HUES6 (cell line): Measurements from ENCODE around the gene NODAL.

ENCODE experiments used
- H3K27ac ChIP-seq: 2 replicates; pipeline ENCODE4 v1.7.0; 2013; ENCODE audit warnings: low read depth, mild to moderate bottlenecking, low read length, inconsistent platforms
- H3K27me3 ChIP-seq: 2 replicates; pipeline ENCODE4 v1.6.1; 2013; ENCODE audit warnings: low read length; ENCODE audit not compliant: control insufficient read depth, insufficient read depth
- H3K36me3 ChIP-seq: 2 replicates; pipeline ENCODE4 v1.6.1; 2013; ENCODE audit warnings: low read length; ENCODE audit not compliant: control insufficient read depth, insufficient read depth
- H3K4me1 ChIP-seq: 2 replicates; pipeline ENCODE4 v1.6.1; 2013; ENCODE audit warnings: low read length; ENCODE audit not compliant: control insufficient read depth, insufficient read depth
- H3K4me3 ChIP-seq: 2 replicates; pipeline ENCODE4 v1.5.1; 2013; ENCODE audit warnings: low read depth, low read length
- H3K9ac ChIP-seq: one replicate; pipeline ENCODE4 v1.6.1; 2013; ENCODE audit warnings: mild to moderate bottlenecking, low read length
- H3K9me3 ChIP-seq: 2 replicates; pipeline ENCODE4 v1.6.1; 2013; ENCODE audit warnings: low read depth, low read length; ENCODE audit not compliant: control insufficient read depth, insufficient read depth

The NODAL gene

GRCh38 chr10:70461397-70462348 lies 20.2 kb upstream of the NODAL start:
- H3K27me3 ChIP-seq: peaks cover 31% of the 10 kb centered on the region
- no peaks in the 10 kb centered on the region for H3K9me3 ChIP-seq
- peaks cover 23% of the 10 kb centered on the region for H3K4me1 ChIP-seq
- no peak overlapping the region for H3K4me3 ChIP-seq
- H3K9ac ChIP-seq: no peak overlapping the region
- no peaks in the 10 kb centered on the region for H3K36me3 ChIP-seq
- no peak overlapping the region for H3K27ac ChIP-seq

GRCh38 chr10:70459774-70460490 lies 18.5 kb upstream of the NODAL start:
- H3K9me3 ChIP-seq: no peaks in the 10 kb centered on the region
- peak overlapping the region; percentile 94 for H3K9ac ChIP-seq
- H3K27me3 ChIP-seq: peaks cover 39% of the 10 kb centered on the region
- no peaks in the 10 kb centered on the region for H3K36me3 ChIP-seq
- H3K4me1 ChIP-seq: peaks cover 33% of the 10 kb centered on the region
- H3K27ac ChIP-seq: peak overlapping the region; percentile 4; the same call in 1 of the 2 replicates
- peak overlapping the region; percentile 74 for H3K4me3 ChIP-seq

- peaks cover 37% of the 10 kb centered on the region for H3K4me1 ChIP-seq
- no peaks in the 10 kb centered on the region for H3K9me3 ChIP-seq
- H3K36me3 ChIP-seq: no peaks in the 10 kb centered on the region
- peak overlapping the region; percentile 94 for H3K9ac ChIP-seq
- peak overlapping the region; percentile 74 for H3K4me3 ChIP-seq
- peak overlapping the region; percentile 4; the same call in 1 of the 2 replicates for H3K27ac ChIP-seq
- peaks cover 39% of the 10 kb centered on the region for H3K27me3 ChIP-seq
Observed at GRCh38 chr10:70459061-70459773, 17.7 kb upstream of the NODAL start.

- H3K27ac ChIP-seq: peak overlapping the region; percentile 24; the same call in 1 of the 2 replicates
- H3K4me3 ChIP-seq: peak overlapping the region; percentile 74
- peaks cover 43% of the 10 kb centered on the region for H3K4me1 ChIP-seq
- peak overlapping the region; percentile 94 for H3K9ac ChIP-seq
- no peaks in the 10 kb centered on the region for H3K36me3 ChIP-seq
- peaks cover 39% of the 10 kb centered on the region for H3K27me3 ChIP-seq
- H3K9me3 ChIP-seq: no peaks in the 10 kb centered on the region
Observed at GRCh38 chr10:70458329-70459060, 17.0 kb upstream of the NODAL start.

- H3K36me3 ChIP-seq: no peaks in the 10 kb centered on the region
- peak overlapping the region; percentile 74 for H3K4me3 ChIP-seq
- H3K27me3 ChIP-seq: peaks cover 39% of the 10 kb centered on the region
- H3K9ac ChIP-seq: peak overlapping the region; percentile 94
- H3K4me1 ChIP-seq: peaks cover 44% of the 10 kb centered on the region
- H3K27ac ChIP-seq: peak overlapping the region; percentile 24; the same call in 1 of the 2 replicates
- H3K9me3 ChIP-seq: no peaks in the 10 kb centered on the region
Observed at GRCh38 chr10:70457759-70458305, 16.4 kb upstream of the NODAL start.

GRCh38 chr10:70456164-70456563 lies 14.7 kb upstream of the NODAL start:
- Histone ChIP-seq H3K4me1 (peaks cover 46% of the 10 kb centered on the region), H3K9ac (peak overlapping the region; percentile 64), H3K9me3 (no peaks in the 10 kb centered on the region)

GRCh38 chr10:70455213-70455630 lies 13.7 kb upstream of the NODAL start:
- H3K27me3 ChIP-seq: peaks cover 37% of the 10 kb centered on the region
- no peaks in the 10 kb centered on the region for H3K9me3 ChIP-seq
- H3K4me3 ChIP-seq: no peak overlapping the region

More at GRCh38 chr10:70456164-70456563, 14.7 kb upstream of the NODAL start:
- H3K27ac ChIP-seq: peak overlapping the region; percentile 52; the same call in 1 of the 2 replicates
- no peaks in the 10 kb centered on the region for H3K36me3 ChIP-seq
- H3K4me3 ChIP-seq: peak overlapping the region; percentile 36
- H3K27me3 ChIP-seq: peaks cover 39% of the 10 kb centered on the region

GRCh38 chr10:70448236-70448635 lies 6.8 kb upstream of the NODAL start:
- Histone ChIP-seq H3K4me1 (peaks cover 38% of the 10 kb centered on the region), H3K4me3 (no peak overlapping the region), H3K36me3 (no peaks in the 10 kb centered on the region), H3K27ac (no peak overlapping the region), H3K27me3 (no peaks in the 10 kb centered on the region), H3K9me3 (no peaks in the 10 kb centered on the region), H3K9ac (no peak overlapping the region)

More at GRCh38 chr10:70455213-70455630, 13.7 kb upstream of the NODAL start:
- H3K36me3 ChIP-seq: no peaks in the 10 kb centered on the region
- H3K27ac ChIP-seq: peak overlapping the region; percentile 52; the same call in 1 of the 2 replicates
- H3K9ac ChIP-seq: peak overlapping the region; percentile 64
- peaks cover 55% of the 10 kb centered on the region for H3K4me1 ChIP-seq

GRCh38 chr10:70445718-70446657 lies 4.5 kb upstream of the NODAL start:
- Histone ChIP-seq H3K4me1 (peaks cover 52% of the 10 kb centered on the region), H3K27me3 (peaks cover 22% of the 10 kb centered on the region), H3K9ac (peak overlapping the region; percentile 51), H3K27ac (peak overlapping the region; percentile 41; the same call in 1 of the 2 replicates), H3K9me3 (no peaks in the 10 kb centered on the region), H3K36me3 (no peaks in the 10 kb centered on the region), H3K4me3 (no peak overlapping the region)
